Dendritic cell treated with granulocyte-macrophage colony-stimulating factor and Interleukin-4, amounts not matched to agents 40 ng/mL and 50 ng/mL, for 4 days (primary cell): Measurements from ENCODE around the gene RPUSD4.

Experiments used
- H3K27ac Mint-ChIP-seq: one replicate; pipeline ENCODE4 v1.8.0; 2022; ENCODE audit warnings: mild to moderate bottlenecking, mixed read lengths
- H3K27me3 Mint-ChIP-seq: one replicate; pipeline ENCODE4 v1.8.0; 2022; ENCODE audit warnings: mild to moderate bottlenecking, mixed read lengths
- H3K36me3 Mint-ChIP-seq: one replicate; pipeline ENCODE4 v1.8.0; 2022; ENCODE audit warnings: low read depth, mixed read lengths
- H3K4me1 Mint-ChIP-seq: one replicate; pipeline ENCODE4 v1.8.0; 2022; ENCODE audit warnings: low read depth, mixed read lengths
- H3K4me3 Mint-ChIP-seq: one replicate; pipeline ENCODE4 v1.8.0; 2022; ENCODE audit warnings: mild to moderate bottlenecking, moderate library complexity, mixed read lengths
- H3K9me3 Mint-ChIP-seq: one replicate; pipeline ENCODE4 v1.8.0; 2022; ENCODE audit warnings: mixed read lengths
- intact Hi-C: fragments of 100-400 bp; cut with micrococcal nuclease; formaldehyde crosslinking; loops from one replicate; pipeline ENCODE4 v1.15.0; 2022

RPUSD4 gene

GRCh38 chr11:126163074-126163700 is 48.3 kb downstream of the RPUSD4 start:
- no peak overlapping the region for H3K4me3 Mint-ChIP-seq
- H3K9me3 Mint-ChIP-seq: no peaks in the 10 kb centered on the region
- H3K36me3 Mint-ChIP-seq: no peaks in the 10 kb centered on the region

DNA sequence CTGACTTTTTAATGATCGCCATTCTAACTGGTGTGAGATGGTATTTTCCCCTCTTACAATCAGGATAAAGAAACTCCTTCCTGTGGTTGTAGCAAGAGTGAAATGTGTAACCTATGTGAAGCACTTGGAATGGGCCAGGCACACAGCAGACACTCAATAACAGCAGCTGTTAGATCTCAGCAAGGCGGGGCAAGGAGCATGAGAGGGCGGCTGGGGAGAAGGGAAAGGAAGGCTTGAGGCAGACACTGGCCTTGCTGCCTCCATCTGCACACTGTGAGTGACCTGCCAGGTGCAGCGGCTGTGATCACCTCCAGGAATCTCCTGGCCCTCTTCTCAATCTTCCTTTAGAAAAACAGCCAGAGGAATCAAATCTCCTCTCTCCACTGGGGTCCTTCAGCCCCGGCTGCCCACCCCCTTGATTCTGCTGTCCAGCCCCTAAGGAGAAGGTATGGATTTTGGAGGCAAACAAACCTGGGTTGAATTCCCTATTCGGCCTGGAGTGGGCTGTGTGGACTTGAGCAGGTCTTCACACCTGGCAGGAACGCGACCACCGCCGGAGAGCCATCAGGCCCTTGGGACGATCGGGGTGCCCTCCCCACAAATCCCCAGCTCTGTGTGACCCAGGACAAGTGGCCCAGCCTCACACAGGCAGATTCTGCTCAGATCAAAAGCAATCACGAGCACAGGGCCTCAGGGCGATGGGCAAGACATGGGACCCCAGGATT is 49.0 kb downstream of the RPUSD4 start:
- Mint-ChIP-seq H3K9me3 (no peaks in the 10 kb centered on the region), H3K4me3 (no peak overlapping the region), H3K4me1 (no peaks in the 10 kb centered on the region), H3K36me3 (no peaks in the 10 kb centered on the region), H3K27me3 (no peaks in the 10 kb centered on the region), H3K27ac (no peak overlapping the region)
- intact Hi-C loops: no loop called here

More at GRCh38 chr11:126163074-126163700, 48.3 kb downstream of the RPUSD4 start:
- no peak overlapping the region for H3K27ac Mint-ChIP-seq
- intact Hi-C loops: no loop called here
- H3K27me3 Mint-ChIP-seq: no peaks in the 10 kb centered on the region
- H3K4me1 Mint-ChIP-seq: no peaks in the 10 kb centered on the region

- intact Hi-C loops: no loop called here
- no peaks in the 10 kb centered on the region for H3K9me3 Mint-ChIP-seq
- H3K27me3 Mint-ChIP-seq: no peaks in the 10 kb centered on the region
- no peak overlapping the region for H3K27ac Mint-ChIP-seq
- no peaks in the 10 kb centered on the region for H3K4me1 Mint-ChIP-seq
- no peak overlapping the region for H3K4me3 Mint-ChIP-seq
- no peaks in the 10 kb centered on the region for H3K36me3 Mint-ChIP-seq
Measured at GRCh38 chr11:126161023-126161391, 50.4 kb downstream of the RPUSD4 start.

- H3K27ac Mint-ChIP-seq: no peak overlapping the region
- no peaks in the 10 kb centered on the region for H3K36me3 Mint-ChIP-seq
- intact Hi-C loops: no loop called here
- no peaks in the 10 kb centered on the region for H3K4me1 Mint-ChIP-seq
- no peak overlapping the region for H3K4me3 Mint-ChIP-seq
- H3K9me3 Mint-ChIP-seq: no peaks in the 10 kb centered on the region
- H3K27me3 Mint-ChIP-seq: no peaks in the 10 kb centered on the region
Measured at GRCh38 chr11:126160345-126161022, 51.0 kb downstream of the RPUSD4 start.

- Mint-ChIP-seq H3K27ac (no peak overlapping the region), H3K9me3 (no peaks in the 10 kb centered on the region)
- intact Hi-C loops: no loop called here
Measured at GRCh38 chr11:126159719-126160344, 51.6 kb downstream of the RPUSD4 start.

GRCh38 chr11:126158054-126158791 is 53.2 kb downstream of the RPUSD4 start:
- Mint-ChIP-seq H3K4me3 (no peak overlapping the region), H3K27me3 (no peaks in the 10 kb centered on the region), H3K27ac (no peak overlapping the region), H3K4me1 (no peaks in the 10 kb centered on the region), H3K36me3 (no peaks in the 10 kb centered on the region), H3K9me3 (no peaks in the 10 kb centered on the region)
- intact Hi-C loops: no loop called here

More at GRCh38 chr11:126159719-126160344, 51.6 kb downstream of the RPUSD4 start:
- Mint-ChIP-seq H3K27me3 (no peaks in the 10 kb centered on the region), H3K4me3 (no peak overlapping the region), H3K4me1 (no peaks in the 10 kb centered on the region), H3K36me3 (no peaks in the 10 kb centered on the region)

GRCh38 chr11:126157326-126158030 is 54.0 kb downstream of the RPUSD4 start:
- H3K9me3 Mint-ChIP-seq: peaks cover 1% of the 10 kb centered on the region
- intact Hi-C loops: no loop called here
- no peak overlapping the region for H3K4me3 Mint-ChIP-seq
- no peaks in the 10 kb centered on the region for H3K36me3 Mint-ChIP-seq
- H3K27ac Mint-ChIP-seq: no peak overlapping the region
- H3K4me1 Mint-ChIP-seq: no peaks in the 10 kb centered on the region
- H3K27me3 Mint-ChIP-seq: no peaks in the 10 kb centered on the region

GRCh38 chr11:126156814-126157213 is 54.6 kb downstream of the RPUSD4 start:
- no peak overlapping the region for H3K4me3 Mint-ChIP-seq

DNA sequence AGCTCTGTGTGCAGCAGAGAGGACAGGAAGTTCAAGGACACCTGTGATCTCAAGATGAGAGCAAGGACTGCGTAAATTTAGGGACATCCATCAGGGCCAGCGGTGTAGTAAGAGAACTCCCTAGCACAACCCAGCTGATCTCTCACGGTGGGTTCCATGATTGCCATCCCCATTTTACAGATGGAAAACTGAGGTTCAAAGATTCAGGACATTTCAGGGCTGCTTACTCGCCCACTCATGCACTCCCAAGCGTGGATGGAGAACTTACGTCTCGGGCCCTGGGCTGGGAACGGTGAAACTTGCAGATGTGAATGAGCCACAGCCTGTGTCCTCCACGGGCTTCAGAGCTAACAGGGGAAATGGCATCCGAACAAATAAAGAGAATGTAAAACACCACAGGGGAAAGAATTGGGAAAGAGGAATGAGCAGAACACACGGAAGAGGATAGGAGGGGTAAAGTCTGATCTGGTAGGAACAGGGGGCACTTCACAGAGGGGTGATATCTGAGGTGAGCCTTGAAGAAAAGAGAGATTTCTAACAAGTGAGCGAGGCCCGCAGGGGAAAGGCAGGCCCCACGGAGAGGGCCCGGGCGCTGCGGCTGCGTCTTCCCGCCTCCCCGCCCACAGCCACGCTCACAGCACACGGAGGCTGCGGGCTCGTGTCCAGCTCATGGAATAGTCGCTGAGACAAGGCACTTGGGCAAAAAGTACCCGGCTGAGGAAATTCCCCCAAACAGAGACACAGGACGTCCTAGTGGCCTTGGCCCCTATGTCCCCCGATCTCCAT is 55.9 kb downstream of the RPUSD4 start:
- Mint-ChIP-seq H3K4me1 (no peaks in the 10 kb centered on the region), H3K27ac (no peak overlapping the region), H3K36me3 (no peaks in the 10 kb centered on the region), H3K9me3 (peaks cover 9% of the 10 kb centered on the region), H3K4me3 (no peak overlapping the region), H3K27me3 (no peaks in the 10 kb centered on the region)
- intact Hi-C loops: no loop called here

More at GRCh38 chr11:126156814-126157213, 54.6 kb downstream of the RPUSD4 start:
- H3K4me1 Mint-ChIP-seq: no peaks in the 10 kb centered on the region
- peaks cover 8% of the 10 kb centered on the region for H3K9me3 Mint-ChIP-seq
- intact Hi-C loops: no loop called here
- no peaks in the 10 kb centered on the region for H3K36me3 Mint-ChIP-seq
- no peak overlapping the region for H3K27ac Mint-ChIP-seq
- H3K27me3 Mint-ChIP-seq: no peaks in the 10 kb centered on the region

GRCh38 chr11:126154691-126155090 is 56.8 kb downstream of the RPUSD4 start:
- Mint-ChIP-seq H3K4me3 (no peak overlapping the region), H3K27ac (no peak overlapping the region), H3K36me3 (no peaks in the 10 kb centered on the region), H3K9me3 (peaks cover 9% of the 10 kb centered on the region), H3K27me3 (no peaks in the 10 kb centered on the region), H3K4me1 (peaks cover 6% of the 10 kb centered on the region)
- intact Hi-C loops: no loop called here

DNA sequence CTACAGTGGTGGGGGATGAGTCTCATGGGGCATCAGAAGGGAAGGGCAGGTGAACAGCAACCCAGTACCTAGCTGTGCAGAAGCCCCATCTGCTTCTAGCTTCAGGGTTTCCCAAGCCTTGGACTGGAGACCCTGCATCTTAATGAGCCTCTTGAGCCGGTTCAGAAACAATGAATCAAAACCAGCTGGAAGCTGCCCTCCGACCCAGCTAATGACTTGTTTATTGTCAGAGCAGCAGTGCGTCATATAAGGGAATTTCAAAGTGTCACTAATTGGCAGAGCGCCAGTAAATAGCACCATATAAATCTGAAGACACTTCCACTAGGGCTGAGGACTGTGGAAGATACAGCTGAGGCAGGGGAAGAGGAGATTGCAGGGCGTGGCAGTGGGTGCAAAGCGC is 57.5 kb downstream of the RPUSD4 start:
- Mint-ChIP-seq H3K4me3 (no peak overlapping the region), H3K9me3 (peaks cover 9% of the 10 kb centered on the region), H3K27ac (no peak overlapping the region), H3K27me3 (no peaks in the 10 kb centered on the region), H3K36me3 (no peaks in the 10 kb centered on the region), H3K4me1 (peaks cover 8% of the 10 kb centered on the region)
- intact Hi-C loops: no loop called here

DNA sequence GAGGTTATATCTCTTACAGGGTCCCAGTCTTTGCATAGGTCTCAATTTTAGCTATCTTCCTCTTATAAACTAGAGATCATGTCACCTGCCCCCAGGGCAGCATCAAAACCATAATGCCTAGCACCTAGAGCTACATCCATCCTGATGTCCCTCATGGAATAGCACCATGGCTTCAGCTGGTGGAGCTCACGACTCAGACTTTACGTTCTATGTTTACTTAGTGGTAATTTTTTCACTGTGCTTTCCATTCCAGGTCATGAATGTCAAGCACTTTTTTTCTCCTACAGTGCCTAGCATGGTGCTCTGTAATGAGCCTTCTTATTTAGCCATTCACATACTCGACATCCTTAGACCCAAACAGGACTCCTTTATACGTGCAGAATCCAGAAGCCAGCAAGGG is 58.4 kb downstream of the RPUSD4 start:
- H3K9me3 Mint-ChIP-seq: peaks cover 9% of the 10 kb centered on the region
- H3K27me3 Mint-ChIP-seq: no peaks in the 10 kb centered on the region
- H3K36me3 Mint-ChIP-seq: no peaks in the 10 kb centered on the region
- no peak overlapping the region for H3K4me3 Mint-ChIP-seq
- intact Hi-C loops: no loop called here
- H3K4me1 Mint-ChIP-seq: peaks cover 8% of the 10 kb centered on the region
- no peak overlapping the region for H3K27ac Mint-ChIP-seq
